Germinal center (tissue), 1 donor: ENCODE results near the gene ATL2.
"Not testable (repeated sequence)": the region's sequence is repeated elsewhere in the genome, so short reads cannot be mapped to it uniquely, and the experiment has no call there.

ENCODE experiments used
- DNase-seq: peaks from one replicate; pipeline ENCODE4 v3.0.0; 2012; ENCODE audit warnings: mixed read lengths, low spot score

The ATL2 gene

GRCh38 chr2:38390947-38391346, 13.9 kb upstream of the ATL2 start:
- no peak for DNase-seq

GRCh38 chr2:38387887-38388286, 10.8 kb upstream of the ATL2 start:
- DNase-seq = no peak

GRCh38 chr2:38386821-38387220, 9.7 kb upstream of the ATL2 start:
- DNase-seq = no peak

- no peak for DNase-seq
These were observed 9.3 kb upstream of the ATL2 start for GRCh38 chr2:38386377-38386776.

- no peak for DNase-seq
These were observed 7.3 kb upstream of the ATL2 start for GRCh38 chr2:38384338-38384737.

GRCh38 chr2:38383741-38384140, 6.7 kb upstream of the ATL2 start:
- not testable (repeated sequence) for DNase-seq

- DNase-seq = no peak
These were observed 4.5 kb upstream of the ATL2 start for GRCh38 chr2:38381381-38382143.

- DNase-seq = no peak
These were observed 3.5 kb upstream of the ATL2 start for GRCh38 chr2:38380397-38381130.

GRCh38 chr2:38376346-38377049, 575 bp downstream of the ATL2 start:
- DNase-seq = peak; percentile 85

GRCh38 chr2:38375696-38376345, 1.3 kb downstream of the ATL2 start:
- DNase-seq = no peak

- no peak for DNase-seq
These were observed 2.1 kb downstream of the ATL2 start for GRCh38 chr2:38374984-38375383.

- no peak for DNase-seq
These were observed 5.8 kb downstream of the ATL2 start for GRCh38 chr2:38371235-38371634.

GRCh38 chr2:38370664-38371063, 6.4 kb downstream of the ATL2 start:
- no peak for DNase-seq

- no peak for DNase-seq
These were observed 14.8 kb downstream of the ATL2 start for GRCh38 chr2:38362232-38362631.

- DNase-seq = no peak
These were observed 16.9 kb downstream of the ATL2 start for GRCh38 chr2:38360177-38360576.

- no peak for DNase-seq
These were observed 23.7 kb downstream of the ATL2 start for GRCh38 chr2:38353402-38353801.

- DNase-seq = no peak
These were observed 24.7 kb downstream of the ATL2 start for GRCh38 chr2:38352336-38352735.

- DNase-seq = no peak
These were observed 31.6 kb downstream of the ATL2 start for GRCh38 chr2:38345323-38346038.

GRCh38 chr2:38344813-38345212, 32.3 kb downstream of the ATL2 start:
- DNase-seq = no peak

- DNase-seq = no peak
These were observed 33.9 kb downstream of the ATL2 start for GRCh38 chr2:38343212-38343611.

GRCh38 chr2:38336621-38337020, 40.5 kb downstream of the ATL2 start:
- DNase-seq = no peak

- DNase-seq = no peak
These were observed 46.3 kb downstream of the ATL2 start for GRCh38 chr2:38330754-38331153.
